ENCODE measurements around the gene LRRC8B. TPM values are rescaled to one million over a fixed set of nuclear protein-coding genes. Genes with fewer than 3 reads are reported as not detected.
"Not testable (repeated sequence)": the region's sequence is repeated elsewhere in the genome, so short reads cannot be mapped to it uniquely, and the experiment has no call there.

The LRRC8B gene
- total RNA-seq, 1 experiment from 2014 or later = 9.7 TPM

GRCh38 chr1:89627596-89627962, 103.0 kb downstream of the LRRC8B start:
- Mint-ChIP-seq H3K36me3 (ENCODE audit: insufficient read depth, unreplicated experiment) (no peaks in the 10 kb centered on the region), H3K27me3 (ENCODE audit: insufficient read depth, unreplicated experiment) (no peaks in the 10 kb centered on the region), H3K9me3 (ENCODE audit: unreplicated experiment) (no peaks in the 10 kb centered on the region), H3K4me3 (ENCODE audit: unreplicated experiment) (no peak overlapping the region), H3K27ac (ENCODE audit: low read depth, unreplicated experiment) (no peak overlapping the region), H3K4me1 (ENCODE audit: insufficient read depth, unreplicated experiment) (no peaks in the 10 kb centered on the region)
- no TSS peak for BruUV-seq (replicated peaks)
- ChIA-PET POLR2A (interaction anchor here (0.6 to 1.8 kb wide), 3 partner anchors 11 to 31 kb away, joined by 3 to 11 read pairs (median 4); no protein-coding TSS in a partner anchor), CTCF (interaction anchor here (1.1 to 6.1 kb wide), 3 partner anchors 11 to 136 kb away, joined by 3 to 39 read pairs (median 5); no protein-coding TSS in a partner anchor)
- DNase-seq (ENCODE audit: unreplicated experiment) = no peak
- TF ChIP-seq, protein P1, sequence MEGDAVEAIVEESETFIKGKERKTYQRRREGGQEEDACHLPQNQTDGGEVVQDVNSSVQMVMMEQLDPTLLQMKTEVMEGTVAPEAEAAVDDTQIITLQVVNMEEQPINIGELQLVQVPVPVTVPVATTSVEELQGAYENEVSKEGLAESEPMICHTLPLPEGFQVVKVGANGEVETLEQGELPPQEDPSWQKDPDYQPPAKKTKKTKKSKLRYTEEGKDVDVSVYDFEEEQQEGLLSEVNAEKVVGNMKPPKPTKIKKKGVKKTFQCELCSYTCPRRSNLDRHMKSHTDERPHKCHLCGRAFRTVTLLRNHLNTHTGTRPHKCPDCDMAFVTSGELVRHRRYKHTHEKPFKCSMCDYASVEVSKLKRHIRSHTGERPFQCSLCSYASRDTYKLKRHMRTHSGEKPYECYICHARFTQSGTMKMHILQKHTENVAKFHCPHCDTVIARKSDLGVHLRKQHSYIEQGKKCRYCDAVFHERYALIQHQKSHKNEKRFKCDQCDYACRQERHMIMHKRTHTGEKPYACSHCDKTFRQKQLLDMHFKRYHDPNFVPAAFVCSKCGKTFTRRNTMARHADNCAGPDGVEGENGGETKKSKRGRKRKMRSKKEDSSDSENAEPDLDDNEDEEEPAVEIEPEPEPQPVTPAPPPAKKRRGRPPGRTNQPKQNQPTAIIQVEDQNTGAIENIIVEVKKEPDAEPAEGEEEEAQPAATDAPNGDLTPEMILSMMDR (IDR thresholded peaks at IDR 0.05; ENCODE audit: unreplicated experiment) = no peak
- intact Hi-C loops (cut with micrococcal nuclease) = no loop called here

- H3K4me1 Mint-ChIP-seq (ENCODE audit: insufficient read depth, unreplicated experiment) = no peaks in the 10 kb centered on the region
- no peak overlapping the region for H3K27ac Mint-ChIP-seq (ENCODE audit: low read depth, unreplicated experiment)
- H3K36me3 Mint-ChIP-seq (ENCODE audit: insufficient read depth, unreplicated experiment) = no peaks in the 10 kb centered on the region
- H3K27me3 Mint-ChIP-seq (ENCODE audit: insufficient read depth, unreplicated experiment) = no peaks in the 10 kb centered on the region
- TF ChIP-seq, protein P1 (IDR thresholded peaks at IDR 0.05; ENCODE audit: unreplicated experiment) = no peak
- H3K9me3 Mint-ChIP-seq (ENCODE audit: unreplicated experiment) = no peaks in the 10 kb centered on the region
- ChIA-PET POLR2A (interaction anchor here (0.6 kb wide), 1 partner anchor 12 kb away, joined by 3 read pairs; no protein-coding TSS in a partner anchor), CTCF (interaction anchor here (0.8 to 7.5 kb wide), 4 partner anchors 134 to 379 kb away, joined by 3 to 93 read pairs (median 8); no protein-coding TSS in a partner anchor)
- DNase-seq (ENCODE audit: unreplicated experiment) = no peak
- intact Hi-C loops (cut with micrococcal nuclease) = no loop called here
- H3K4me3 Mint-ChIP-seq (ENCODE audit: unreplicated experiment) = no peak overlapping the region
- BruUV-seq (replicated peaks) = no TSS peak
Measured at GRCh38 chr1:89629146-89629545, 104.5 kb downstream of the LRRC8B start.

DNA sequence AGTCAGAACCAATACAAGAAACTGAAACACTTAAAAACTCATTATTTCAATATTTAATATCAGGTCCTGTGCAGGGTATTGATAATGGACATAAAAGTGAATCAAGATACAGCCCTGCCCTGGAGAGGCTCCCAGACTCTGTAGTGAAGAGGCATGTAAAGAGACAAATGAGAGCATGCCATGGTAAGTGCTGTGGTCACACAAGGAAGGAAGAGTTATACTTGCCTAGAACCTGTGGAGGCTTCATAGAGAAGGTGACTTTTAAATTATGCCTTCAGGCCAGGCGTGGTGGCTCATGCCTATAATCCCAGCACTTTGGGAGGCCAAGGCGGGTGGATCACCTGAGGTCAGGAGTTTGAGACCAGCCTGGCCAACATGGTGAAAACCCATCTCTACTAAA, 105.0 kb downstream of the LRRC8B start:
- CTCF ChIA-PET = interaction anchor here (1.0 to 7.5 kb wide), 5 partner anchors 12 to 358 kb away, joined by 3 to 93 read pairs (median 10); no protein-coding TSS in a partner anchor
- BruUV-seq (replicated peaks) = not testable (repeated sequence)
- POLR2A ChIA-PET = interaction anchor here (0.6 kb wide), 1 partner anchor 13 kb away, joined by 3 read pairs; no protein-coding TSS in a partner anchor

DNA sequence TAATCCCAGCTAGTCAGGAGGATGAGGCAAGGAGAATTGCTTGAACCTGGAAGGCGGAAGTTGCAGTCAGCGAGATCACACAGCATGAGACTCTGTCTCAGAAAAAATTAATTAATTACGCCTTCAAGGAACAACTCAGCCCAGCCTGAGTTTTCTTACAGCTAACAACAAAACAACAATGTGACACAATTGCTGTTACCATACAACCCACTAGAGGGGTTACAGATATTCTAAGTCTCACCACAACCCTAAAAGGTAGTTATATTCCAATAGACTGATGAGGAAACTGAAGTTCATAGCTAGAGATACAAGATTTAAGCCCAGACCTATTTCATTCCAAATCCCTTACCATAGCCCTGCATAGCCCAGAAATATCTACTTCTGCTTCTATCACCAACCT, 105.4 kb downstream of the LRRC8B start:
- no peaks in the 10 kb centered on the region for H3K27me3 Mint-ChIP-seq (ENCODE audit: insufficient read depth, unreplicated experiment)
- H3K36me3 Mint-ChIP-seq (ENCODE audit: insufficient read depth, unreplicated experiment) = no peaks in the 10 kb centered on the region
- CTCF ChIA-PET = interaction anchor here (0.7 to 7.5 kb wide), 9 partner anchors 13 to 705 kb away, joined by 3 to 93 read pairs (median 4); no protein-coding TSS in a partner anchor
- POLR2A ChIA-PET = interaction anchor here (1.0 kb wide), 1 partner anchor 26 kb away, joined by 3 read pairs; no protein-coding TSS in a partner anchor
- H3K9me3 Mint-ChIP-seq (ENCODE audit: unreplicated experiment) = no peaks in the 10 kb centered on the region
- no TSS peak for BruUV-seq (replicated peaks)
- TF ChIP-seq, protein P1 (IDR thresholded peaks at IDR 0.05; ENCODE audit: unreplicated experiment) = no peak
- H3K4me1 Mint-ChIP-seq (ENCODE audit: insufficient read depth, unreplicated experiment) = no peaks in the 10 kb centered on the region
- no peak for DNase-seq (ENCODE audit: unreplicated experiment)
- intact Hi-C loops (cut with micrococcal nuclease) = loop anchor here (5.0 to 10.0 kb wide), 2 partner anchors 325 to 357 kb away; no protein-coding TSS in a partner anchor
- H3K4me3 Mint-ChIP-seq (ENCODE audit: unreplicated experiment) = no peak overlapping the region
- H3K27ac Mint-ChIP-seq (ENCODE audit: low read depth, unreplicated experiment) = no peak overlapping the region

More for the DNA sequence above, 105.0 kb downstream of the LRRC8B start:
- H3K27me3 Mint-ChIP-seq (ENCODE audit: insufficient read depth, unreplicated experiment); DNase-seq (ENCODE audit: unreplicated experiment); H3K27ac Mint-ChIP-seq (ENCODE audit: low read depth, unreplicated experiment); H3K9me3 Mint-ChIP-seq (ENCODE audit: unreplicated experiment); H3K36me3 Mint-ChIP-seq (ENCODE audit: insufficient read depth, unreplicated experiment); H3K4me3 Mint-ChIP-seq (ENCODE audit: unreplicated experiment); H3K4me1 Mint-ChIP-seq (ENCODE audit: insufficient read depth, unreplicated experiment); intact Hi-C loops (cut with micrococcal nuclease): not testable (repeated sequence)

Measured in MCF 10A (cell line).